Amygdala (tissue), 56 donors: ENCODE measurements around the gene FHL3.
"Not testable (repeated sequence)": the region's sequence is repeated elsewhere in the genome, so short reads cannot be mapped to it uniquely, and the experiment has no call there.

Source experiments
- DNase-seq, 56 donors: peaks; one replicate each; lab custom pipeline; 2025; lab: John Stamatoyannopoulos, UW

FHL3 gene

DNA sequence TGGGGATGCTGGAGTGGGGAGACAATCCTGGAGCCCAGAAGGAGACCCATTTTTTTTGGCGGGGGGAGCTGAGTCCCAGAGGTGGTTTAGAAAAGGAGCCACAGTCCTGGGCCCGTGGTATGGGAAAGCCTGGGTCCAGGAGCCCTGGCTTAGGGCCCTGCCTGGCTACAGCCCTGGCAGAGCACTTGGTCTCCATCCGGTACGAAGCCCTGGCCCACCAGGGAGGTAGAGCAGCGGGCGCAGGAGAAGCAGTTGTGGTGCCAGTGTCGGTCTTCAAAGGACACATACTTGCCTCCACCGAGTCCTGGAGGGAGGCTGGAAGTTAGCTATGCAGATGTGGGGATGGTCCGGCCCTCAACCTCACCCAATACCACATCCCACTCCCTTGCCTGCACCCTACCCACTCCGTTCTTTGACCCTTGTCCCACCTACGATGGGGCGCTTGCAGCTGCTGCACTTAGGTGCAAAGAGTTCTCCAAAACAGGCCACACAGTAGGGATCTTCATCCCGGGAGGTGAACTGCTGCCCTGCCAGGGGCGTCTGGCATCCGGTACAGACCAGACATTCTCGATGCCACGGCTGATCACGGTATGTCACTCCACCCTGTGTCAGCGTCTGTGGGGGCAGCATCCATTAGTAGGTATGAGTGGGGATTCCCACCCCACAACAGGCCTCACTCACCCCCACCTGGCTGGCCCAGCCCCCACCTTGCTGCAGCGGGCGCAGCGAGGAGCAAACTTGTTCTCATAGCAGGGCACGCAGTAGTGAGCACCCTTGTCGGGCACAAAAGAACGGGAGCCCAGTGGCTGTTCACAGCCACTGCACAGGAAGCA, 7.8 kb downstream of the FHL3 start:
- no peak for DNase-seq

- peak in 4 of 56 donors; percentile 30 to 69 (median 49) for DNase-seq
These were observed 9.5 kb downstream of the FHL3 start for GRCh38 chr1:37995751-37996345.

DNA sequence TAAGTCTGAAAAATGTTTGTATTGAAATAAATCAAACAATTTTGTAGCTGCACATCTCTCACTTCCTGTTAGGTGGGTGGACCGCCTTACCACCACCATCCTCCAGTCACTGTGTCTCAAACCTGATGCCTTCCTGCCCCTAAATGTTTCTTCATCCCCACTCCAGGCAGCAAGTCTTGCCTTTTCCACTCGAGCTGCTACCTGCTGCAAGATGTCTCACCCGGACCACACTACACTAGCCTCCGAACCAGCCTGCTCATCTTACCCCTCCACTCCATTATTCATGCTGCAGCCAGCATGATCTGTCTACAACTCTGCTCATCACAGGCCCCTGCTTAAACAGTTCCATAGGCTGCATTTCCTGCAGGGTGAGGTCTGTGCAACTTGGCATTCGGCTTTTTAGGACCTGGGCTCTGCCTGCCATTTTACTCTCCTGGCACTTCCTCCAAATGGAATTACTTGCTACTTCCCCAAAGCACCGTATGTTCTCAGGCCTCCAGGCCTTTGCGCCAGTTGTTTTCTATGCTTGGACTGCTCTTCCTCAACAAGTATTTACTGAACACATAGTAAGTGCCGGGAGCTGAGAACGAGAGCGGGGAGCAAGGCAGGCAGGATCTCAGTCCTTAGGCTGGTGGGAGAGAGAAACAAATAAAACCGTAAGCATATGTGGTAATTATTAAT, 10.3 kb downstream of the FHL3 start:
- no peak for DNase-seq

DNA sequence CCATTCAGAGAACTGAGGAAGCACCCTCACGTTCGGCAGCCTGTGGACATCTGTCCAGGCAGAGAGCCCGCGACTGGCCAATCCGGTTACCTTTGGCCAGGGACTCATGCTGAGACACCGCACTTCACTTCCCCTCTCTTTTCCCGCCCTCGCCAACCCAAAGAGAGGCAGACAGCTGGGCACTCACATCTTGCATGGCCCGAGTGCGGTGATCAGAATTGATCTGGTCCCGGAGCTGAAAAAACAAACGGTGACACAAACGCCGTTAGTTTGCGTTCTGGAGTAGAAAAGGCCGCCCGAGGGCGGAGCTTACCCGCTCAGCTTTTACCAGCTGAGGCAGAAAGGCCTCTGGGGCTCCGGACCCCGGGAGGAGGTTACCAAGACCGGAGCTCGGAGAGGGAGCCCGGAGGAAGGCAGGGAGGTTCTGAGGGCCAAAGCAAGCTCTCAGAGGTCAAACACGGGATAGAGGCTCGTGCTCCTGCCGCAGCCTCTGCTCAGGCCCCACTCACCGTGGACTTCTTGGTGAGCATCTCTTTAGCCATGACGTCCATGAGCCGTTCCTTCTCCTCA, 15.9 kb downstream of the FHL3 start:
- peak in 2 of 56 donors; percentile 46 to 59 for DNase-seq

GRCh38 chr1:37987679-37988078, 17.6 kb downstream of the FHL3 start:
- no peak for DNase-seq

- DNase-seq = no peak
These were observed 21.8 kb downstream of the FHL3 start for GRCh38 chr1:37983546-37983945.

- DNase-seq = no peak
These were observed 26.8 kb downstream of the FHL3 start for GRCh38 chr1:37978541-37978940.

GRCh38 chr1:37975083-37975482, 30.2 kb downstream of the FHL3 start:
- DNase-seq = not testable (repeated sequence)

GRCh38 chr1:37974567-37974966, 30.7 kb downstream of the FHL3 start:
- no peak for DNase-seq

- DNase-seq = not testable (repeated sequence)
These were observed 31.6 kb downstream of the FHL3 start for GRCh38 chr1:37973684-37974083.

DNA sequence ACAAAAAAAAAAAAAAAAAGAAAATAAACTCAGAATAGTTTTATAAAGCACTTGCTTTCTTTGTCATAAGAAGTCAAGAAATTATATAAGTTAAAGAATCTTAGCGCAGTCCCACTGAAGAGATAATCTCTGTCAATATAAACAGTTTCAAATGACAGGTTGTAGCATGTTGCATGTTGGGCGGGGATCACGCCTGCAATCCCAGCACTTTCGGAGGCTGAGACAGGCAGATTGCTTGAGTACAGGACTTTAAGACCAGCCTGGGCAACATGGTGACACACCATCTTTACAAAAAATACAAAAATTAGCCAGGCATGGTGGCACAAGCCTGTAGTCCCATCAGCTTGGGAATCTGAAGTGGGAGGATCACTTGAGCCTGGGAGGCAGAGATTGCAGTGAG, 40.0 kb downstream of the FHL3 start:
- DNase-seq = no peak

DNA sequence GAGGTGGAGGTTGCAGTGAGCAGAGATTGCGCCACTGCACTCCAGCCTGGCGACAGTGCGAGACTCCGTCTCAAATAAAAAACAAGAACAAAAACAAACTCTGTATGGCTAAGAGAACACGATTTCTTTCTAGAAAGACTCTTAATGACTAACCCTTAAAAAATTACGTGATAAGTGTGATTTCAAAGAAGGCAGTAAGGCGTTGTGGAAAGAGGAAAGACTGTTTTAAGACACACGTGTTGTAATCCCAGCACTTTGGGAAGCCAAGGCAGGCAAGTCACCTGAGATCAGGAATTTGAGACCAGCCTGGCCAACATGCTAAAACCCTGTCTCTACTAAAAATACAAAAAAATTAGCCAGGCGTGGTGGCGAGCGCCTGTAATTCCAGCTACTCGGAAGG, 41.2 kb downstream of the FHL3 start:
- DNase-seq = not testable (repeated sequence)

GRCh38 chr1:37958690-37959089, 46.6 kb downstream of the FHL3 start:
- no peak for DNase-seq

DNA sequence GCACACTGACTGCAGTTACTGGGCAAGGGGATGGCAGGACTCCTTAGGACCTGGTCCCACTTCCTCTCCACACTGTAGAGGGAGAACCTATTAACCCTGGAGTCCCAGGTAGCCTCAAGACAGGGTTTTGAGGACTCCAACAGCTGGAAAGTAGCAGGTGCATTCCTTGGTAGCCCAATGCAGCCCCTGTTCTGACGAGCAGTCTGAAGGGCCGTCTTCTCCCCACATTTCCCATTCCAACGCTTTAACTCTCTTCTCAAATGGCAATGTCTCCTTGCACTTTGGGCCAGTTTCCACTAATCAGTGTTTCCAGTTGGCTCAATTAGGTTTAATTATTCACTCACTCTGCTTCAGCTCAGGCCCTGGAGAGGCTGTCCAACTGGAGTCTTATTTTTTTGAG, 49.6 kb downstream of the FHL3 start:
- DNase-seq = no peak

DNA sequence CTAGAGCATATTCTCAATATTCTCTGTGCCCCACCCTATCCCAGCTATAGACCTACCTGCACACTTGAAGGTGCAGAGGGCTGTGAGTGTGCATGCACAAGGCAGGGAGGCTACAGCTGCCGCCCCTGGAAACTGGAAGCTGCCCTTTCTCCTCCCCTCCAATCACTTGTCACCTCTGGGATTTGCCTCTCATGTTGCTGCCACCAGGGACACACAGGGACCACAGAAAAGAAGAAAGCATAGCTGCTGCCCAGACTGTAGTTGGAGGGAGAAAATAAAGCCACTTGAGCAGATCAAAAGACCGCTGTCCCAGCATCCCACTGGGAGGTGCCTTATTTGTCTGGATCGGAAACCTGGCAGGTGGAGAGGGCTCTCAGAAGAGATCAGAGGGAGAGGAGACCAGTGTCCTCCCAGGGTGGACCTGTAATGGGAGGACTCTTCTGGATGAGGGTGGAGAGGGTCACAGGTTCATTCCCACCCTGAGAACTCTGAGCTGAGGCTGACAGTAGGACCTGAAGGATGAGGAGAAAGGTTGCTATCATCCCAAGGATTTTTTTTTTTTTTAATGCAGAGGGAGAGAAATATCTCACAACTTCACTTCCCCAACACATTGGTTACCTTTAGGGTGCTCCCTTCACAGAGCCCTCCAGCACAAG, 50.9 kb downstream of the FHL3 start:
- no peak for DNase-seq

DNA sequence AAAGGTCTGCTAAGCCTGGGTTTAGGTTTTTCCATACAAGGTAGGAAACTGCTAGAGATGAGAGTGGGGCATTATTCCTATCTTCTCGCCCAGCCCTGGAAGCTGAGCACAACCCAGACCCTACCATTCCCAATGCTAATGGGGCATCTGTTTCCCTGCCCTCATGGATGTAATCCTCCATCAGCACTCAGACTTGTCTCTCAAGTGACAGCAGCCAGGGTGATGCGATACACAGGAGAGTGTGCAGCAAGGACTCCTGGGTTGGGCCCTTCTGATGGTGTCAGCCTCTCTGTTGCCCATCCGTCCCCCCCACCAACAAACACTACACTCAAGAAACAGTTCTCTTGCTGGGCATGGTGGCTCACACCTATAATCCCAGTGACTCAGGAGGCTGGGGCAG, 52.6 kb downstream of the FHL3 start:
- DNase-seq = no peak

GRCh38 chr1:37951783-37952624, 53.3 kb downstream of the FHL3 start:
- DNase-seq = no peak

GRCh38 chr1:37951041-37951782, 54.1 kb downstream of the FHL3 start:
- peak in 1 of 56 donors; percentile 3 for DNase-seq

DNA sequence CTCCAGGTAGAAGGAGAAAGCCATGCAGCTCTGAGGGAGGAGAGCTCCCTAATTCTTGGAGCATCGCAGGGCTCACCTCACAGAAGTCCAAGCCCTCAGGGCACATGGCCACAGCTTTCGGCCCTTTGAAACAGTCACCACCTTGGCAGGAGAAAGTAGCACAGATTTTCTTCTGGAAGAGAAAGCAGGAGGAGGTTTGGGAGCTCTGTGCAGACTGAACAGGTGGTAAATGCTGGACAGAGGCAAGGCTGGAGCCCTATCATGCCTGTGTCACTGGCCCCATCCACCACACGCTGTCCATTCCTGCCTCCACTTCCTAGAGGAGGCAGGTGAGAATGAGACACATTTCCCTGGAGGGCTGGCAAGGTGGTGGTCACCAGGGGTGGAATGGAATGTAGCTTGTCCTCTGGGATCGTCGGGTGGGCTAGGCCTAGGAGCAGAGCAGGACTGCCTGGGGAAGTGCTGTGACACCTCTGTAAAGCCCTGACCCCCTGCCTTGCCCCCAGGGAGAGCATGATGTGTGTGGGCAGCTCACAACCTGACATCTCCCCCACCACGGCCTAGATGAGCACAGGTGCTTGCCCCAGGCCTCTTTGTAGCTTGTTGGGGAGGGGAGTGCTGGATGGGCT, 55.7 kb downstream of the FHL3 start:
- DNase-seq = no peak
